H1 (cell line): Measurements from ENCODE around the gene CCDC124. TPM values are rescaled to one million over a fixed set of nuclear protein-coding genes. Genes with fewer than 3 reads are reported as not detected.

ENCODE experiments used
- CTCF ChIA-PET: fragments of 300-600 bp; sonication (Branson Sonifier 250); formaldehyde crosslinking; loops from one replicate; lab custom pipeline; 2021; ENCODE audit not compliant: partially characterized antibody; lab: Charles Lee
- POLR2A ChIA-PET: fragments of 300-600 bp; sonication (Branson Sonifier 250); formaldehyde crosslinking; loops from one replicate; lab custom pipeline; 2021; ENCODE audit warnings: inconsistent platforms; ENCODE audit not compliant: partially characterized antibody; lab: Charles Lee
- DNase-seq, 2 experiments: peaks; one replicate each; pipeline versions ENCODE4 v3.0.0 to v3.0.0-alpha.2; 2010 to 2022; ENCODE audit warnings: low spot score in 2 of 2, low read depth in 1 of 2, mixed read lengths in 1 of 2
- FAIRE-seq: peaks from 2 replicates; lab custom pipeline; 2011; peaks lifted over from hg19 to GRCh38; lab: Jason Lieb, UNC
- H2AFZ ChIP-seq: 2 replicates; pipeline ENCODE4 v1.8.1; 2012; ENCODE audit warnings: low read length, inconsistent platforms
- H2AK5ac ChIP-seq: 2 replicates; pipeline ENCODE4 v1.6.1; 2013; ENCODE audit warnings: low read depth, low read length
- H2BK120ac ChIP-seq: replicated peaks from 2 replicates; pipeline ENCODE3; 2013; ENCODE audit warnings: low read depth, low read length, inconsistent platforms
- H2BK12ac ChIP-seq: 2 replicates; pipeline ENCODE4 v1.6.1; 2013; ENCODE audit warnings: low read depth, low read length
- H2BK15ac ChIP-seq: 2 replicates; pipeline ENCODE4 v1.6.1; 2013; ENCODE audit warnings: low read length
- H2BK20ac ChIP-seq: 2 replicates; pipeline ENCODE4 v1.6.1; 2013; ENCODE audit warnings: low read length
- H2BK5ac ChIP-seq: 2 replicates; pipeline ENCODE4 v1.6.1; 2013; ENCODE audit warnings: low read depth, low read length
- H3K14ac ChIP-seq: 2 replicates; pipeline ENCODE4 v1.6.1; 2013; ENCODE audit warnings: inconsistent platforms; ENCODE audit not compliant: insufficient read length
- H3K18ac ChIP-seq: 2 replicates; pipeline ENCODE4 v1.6.1; 2013; ENCODE audit warnings: low read length; ENCODE audit errors: extremely low read depth
- H3K23ac ChIP-seq: 2 replicates; pipeline ENCODE4 v1.6.1; 2013; ENCODE audit warnings: inconsistent platforms; ENCODE audit not compliant: insufficient read length
- H3K23me2 ChIP-seq: 2 replicates; pipeline ENCODE4 v1.6.1; 2013; ENCODE audit warnings: low read depth, low read length
- H3K27ac ChIP-seq: 2 replicates; pipeline ENCODE4 v1.6.1; 2011; ENCODE audit warnings: low read depth, low read length, inconsistent platforms
- H3K27me3 ChIP-seq, 4 experiments: replicated peaks in 1 of 4; 1 replicate in 1 of 4; 2 replicates in 3 of 4; pipeline versions ENCODE4 v1.6.1 to v1.8.1; 2011 to 2013; ENCODE audit warnings: low read length in 3 of 4, mild to moderate bottlenecking in 3 of 4, inconsistent platforms in 2 of 4, mixed read lengths in 2 of 4, moderate library complexity in 1 of 4; ENCODE audit not compliant: control insufficient read depth in 3 of 4, insufficient read depth in 3 of 4; ENCODE audit errors: extremely low read depth in 1 of 4
- H3K36me3 ChIP-seq, 4 experiments: 2 replicates each; pipeline versions ENCODE4 v1.6.1 to v1.8.1; 2011 to 2013; ENCODE audit warnings: mild to moderate bottlenecking in 4 of 4, low read length in 3 of 4, moderate library complexity in 2 of 4, control low read depth in 1 of 4, inconsistent platforms in 1 of 4; ENCODE audit not compliant: insufficient read depth in 4 of 4, control insufficient read depth in 2 of 4
- H3K4ac ChIP-seq: replicated peaks from 2 replicates; pipeline ENCODE3; 2013; ENCODE audit warnings: low read length, low read depth, mixed read lengths, inconsistent platforms; ENCODE audit not compliant: insufficient read length
- H3K4me1 ChIP-seq, 4 experiments: replicated peaks in 1 of 4; 1 replicate in 1 of 4; 2 replicates in 3 of 4; pipeline versions ENCODE4 v1.6.1 to v1.8.1; 2011 to 2013; ENCODE audit warnings: low read length in 3 of 4, inconsistent platforms in 2 of 4, mixed read lengths in 1 of 4; ENCODE audit not compliant: insufficient read depth in 4 of 4, control insufficient read depth in 3 of 4
- H3K4me2 ChIP-seq, 2 experiments: 2 replicates each; pipeline versions ENCODE4 v1.6.1 to v1.8.1; 2011 to 2013; ENCODE audit warnings: low read depth in 2 of 2, low read length in 2 of 2, control low read depth in 1 of 2, inconsistent platforms in 1 of 2, mild to moderate bottlenecking in 1 of 2; ENCODE audit not compliant: insufficient read depth in 1 of 2
- H3K4me3 ChIP-seq, 4 experiments: fragments of 200-600, 300-600 bp in 1 of 4; sonication (generic), shearing (Covaris generic), sonication (Bioruptor Twin) in 1 of 4; 2 replicates each; pipeline versions ENCODE4 v1.5.1 to v1.8.1; 2011 to 2016; ENCODE audit warnings: low read length in 4 of 4, low read depth in 3 of 4, control low read depth in 2 of 4, inconsistent platforms in 2 of 4, mild to moderate bottlenecking in 2 of 4, mixed read lengths in 1 of 4, moderate library complexity in 1 of 4; ENCODE audit not compliant: insufficient read depth in 2 of 4; ENCODE audit errors: extremely low read depth in 1 of 4
- H3K56ac ChIP-seq: replicated peaks from 2 replicates; pipeline ENCODE3; 2013; ENCODE audit warnings: low read depth, mild to moderate bottlenecking, mixed read lengths, low read length, inconsistent platforms; ENCODE audit not compliant: insufficient read length
- H3K79me1 ChIP-seq: 2 replicates; pipeline ENCODE4 v1.6.1; 2013; ENCODE audit warnings: low read depth, low read length, control low read depth
- H3K79me2 ChIP-seq, 2 experiments: 2 replicates each; pipeline versions ENCODE4 v1.6.1 to v1.8.1; 2012 to 2013; ENCODE audit warnings: low read length in 2 of 2, mild to moderate bottlenecking in 2 of 2, inconsistent platforms in 1 of 2; ENCODE audit not compliant: insufficient read depth in 2 of 2, control insufficient read depth in 1 of 2
- H3K9ac ChIP-seq, 4 experiments: replicated peaks in 1 of 4; 1 replicate in 1 of 4; 2 replicates in 3 of 4; pipeline versions ENCODE4 v1.6.1 to v1.8.1; 2011 to 2013; ENCODE audit warnings: low read depth in 3 of 4, low read length in 3 of 4, control low read depth in 2 of 4, mild to moderate bottlenecking in 2 of 4, moderate library complexity in 2 of 4, inconsistent platforms in 1 of 4; ENCODE audit errors: extremely low read depth in 1 of 4
- H3K9me3 ChIP-seq, 2 experiments: 2 replicates each; pipeline versions ENCODE4 v1.6.1 to v1.8.1; 2012 to 2013; ENCODE audit warnings: mild to moderate bottlenecking in 2 of 2, moderate library complexity in 2 of 2, control low read depth in 1 of 2, inconsistent platforms in 1 of 2, low read depth in 1 of 2, low read length in 1 of 2, mixed read lengths in 1 of 2; ENCODE audit not compliant: insufficient read depth in 2 of 2
- H4K20me1 ChIP-seq, 2 experiments: replicated peaks in 1 of 2; 2 replicates each; pipeline versions ENCODE3 to v1.8.1; 2011 to 2013; ENCODE audit warnings: inconsistent platforms in 2 of 2, low read length in 2 of 2, mild to moderate bottlenecking in 1 of 2; ENCODE audit not compliant: insufficient read depth in 2 of 2, control insufficient read depth in 1 of 2
- H4K5ac ChIP-seq: 2 replicates; pipeline ENCODE4 v1.6.1; 2013; ENCODE audit warnings: low read length, low read depth, mixed read lengths, inconsistent platforms; ENCODE audit not compliant: insufficient read length
- H4K8ac ChIP-seq: 2 replicates; pipeline ENCODE4 v1.8.0; 2013; ENCODE audit warnings: mild to moderate bottlenecking, moderate library complexity, low read length, inconsistent platforms; ENCODE audit not compliant: insufficient read depth; ENCODE audit errors: extremely low read depth
- H4K91ac ChIP-seq: replicated peaks from 2 replicates; pipeline ENCODE3; 2013; ENCODE audit warnings: low read length, mixed read lengths, inconsistent platforms; ENCODE audit not compliant: insufficient read length
- BACH1 ChIP-seq: IDR thresholded peaks from 2 replicates; pipeline ENCODE4 v1.6.1; 2012; ENCODE audit warnings: low read length, improper control_type of control experiment
- BRCA1 ChIP-seq: IDR thresholded peaks from 2 replicates; pipeline ENCODE4 v1.6.1; 2012; ENCODE audit warnings: low read depth, low read length, improper control_type of control experiment
- CBX5 ChIP-seq: fragments of 300-800, 300-1000 bp; sonication (generic); IDR thresholded peaks from 2 replicates; pipeline ENCODE4 v1.7.1; 2016; ENCODE audit warnings: antibody characterized with exemption, low read length, low read depth
- CHD1 ChIP-seq: IDR thresholded peaks from 2 replicates; pipeline ENCODE4 v1.6.1; 2012; ENCODE audit warnings: low read depth, low read length, improper control_type of control experiment
- CTBP2 ChIP-seq: IDR thresholded peaks from 2 replicates; pipeline ENCODE4 v1.7.0; 2011; ENCODE audit warnings: borderline replicate concordance, mild to moderate bottlenecking, moderate library complexity, mixed read lengths, low read length; ENCODE audit not compliant: insufficient read depth, insufficient read length
- FOSL1 ChIP-seq: IDR thresholded peaks from 2 replicates; pipeline ENCODE4 v1.6.1; 2011; ENCODE audit warnings: mild to moderate bottlenecking, low read depth, low read length, moderate library complexity; ENCODE audit not compliant: insufficient read depth
- GTF2F1 ChIP-seq: IDR thresholded peaks from 2 replicates; pipeline ENCODE4 v1.6.1; 2012; ENCODE audit warnings: low read depth, low read length, improper control_type of control experiment, borderline replicate concordance
- HDAC2 ChIP-seq, 2 experiments: fragments of 300-600 bp in 1 of 2; sonication (generic) in 1 of 2; IDR thresholded peaks; 2 replicates each; pipeline ENCODE4 v1.6.1; 2011 to 2012; ENCODE audit warnings: low read depth in 2 of 2, low read length in 2 of 2, mild to moderate bottlenecking in 2 of 2, moderate library complexity in 2 of 2, borderline replicate concordance in 1 of 2, inconsistent platforms in 1 of 2
- MAFK ChIP-seq: IDR thresholded peaks from 2 replicates; pipeline ENCODE4 v1.6.1; 2012; ENCODE audit warnings: low read depth, mild to moderate bottlenecking, improper control_type of control experiment, low read length
- PHF8 ChIP-seq: fragments of 200-600 bp; sonication (generic); conservative IDR thresholded peaks from 2 replicates; pipeline ENCODE4 v1.7.1; 2012; ENCODE audit warnings: low read depth, mild to moderate bottlenecking, inconsistent platforms, low read length, moderate library complexity
- RBBP5 ChIP-seq: IDR thresholded peaks from 2 replicates; pipeline ENCODE4 v1.7.1; 2012; ENCODE audit warnings: low read depth, mild to moderate bottlenecking, inconsistent platforms, low read length, moderate library complexity, borderline replicate concordance
- SP1 ChIP-seq: IDR thresholded peaks from 2 replicates; pipeline ENCODE4 v1.6.1; 2011; ENCODE audit warnings: low read depth, low read length
- SRF ChIP-seq: IDR thresholded peaks from 2 replicates; pipeline ENCODE4 v1.6.1; 2011; ENCODE audit warnings: mild to moderate bottlenecking, low read depth, low read length, moderate library complexity
- TAF1 ChIP-seq: IDR thresholded peaks from 2 replicates; pipeline ENCODE4 v1.6.1; 2011; ENCODE audit warnings: mild to moderate bottlenecking, low read depth, low read length
- WGBS, 2 experiments: shearing (Covaris generic) in 1 of 2; methylation state at CpG; one replicate each; pipeline versions ENCODE4 v1.1.6 to v1.1.7; 2013 to 2015; ENCODE audit warnings: low lambda C conversion rate in 2 of 2, mixed read lengths in 2 of 2, inconsistent platforms in 1 of 2, low coverage in 1 of 2, missing lambda C conversion rate in 1 of 2; ENCODE audit not compliant: insufficient replicate concordance in 2 of 2, insufficient coverage in 1 of 2, insufficient read length in 1 of 2; ENCODE audit errors: extremely low coverage in 1 of 2, missing lambda C conversion rate in 1 of 2; 5-methylcytosine and 5-hydroxymethylcytosine counted together
- polyA plus RNA-seq, 7 experiments: library from polyadenylated mRNA; depleted of rRNA in 3 of 7; stranded (reverse) in 5 of 7; unstranded in 2 of 7; fragments of >200 nt in 5 of 7; fragments of 200-250 nt in 2 of 7; gene quantifications; 1 replicate in 5 of 7; 2 replicates in 1 of 7; 4 replicates in 1 of 7; pipeline versions ENCODE4 v1.2.1 to v1.2.3, GENCODE V29; 2011 to 2013; ENCODE audit warnings: missing spikeins in 2 of 7, mixed read lengths in 2 of 7
- total RNA-seq: library from RNA; stranded (reverse); fragmentation: NEBNext Ultra II Directional; extraction: Animal tissue kit (Norgen Biotek cat#: 25700); gene quantifications from 2 replicates; pipeline ENCODE4 v1.2.1, GENCODE V29; 2021

Gene CCDC124
- total and polyA plus RNA-seq, 2 of the 8 experiments (the other 6 are each of a cell fraction or from before 2014, with no cell fraction given): 95.2 to 103 TPM

- Histone ChIP-seq H3K56ac (no peak overlapping the region), H3K23ac (no peak overlapping the region), H2BK5ac (no peak overlapping the region), H3K14ac (no peak overlapping the region), H3K9ac (no peak overlapping the region), H4K5ac (no peak overlapping the region), H3K79me1 (no peaks in the 10 kb centered on the region), H2AK5ac (no peak overlapping the region), H4K8ac (no peak overlapping the region; the same call in 1 of the 2 replicates), H3K4me2 (peak overlapping the region in 1 of 2 experiments; percentile 89; a peak in 3 of 4 replicates), H3K36me3 (no peaks in the 10 kb centered on the region), H2AFZ (no peak overlapping the region), H3K27me3 (peaks cover 0 to 9% (median 3%) of the 10 kb centered on the region in 4 experiments; a peak in 3 of 7 replicates), H3K9me3 (no peaks in the 10 kb centered on the region), H2BK120ac (no peak overlapping the region), H3K4ac (no peak overlapping the region), H2BK20ac (0 out of 2 replicates have a peak overlapping the region, but pooled peaks have one; percentile 32), H3K79me2 (no peaks in the 10 kb centered on the region), H3K4me3 (no peak overlapping the region; a peak in 1 of 8 replicates), H4K20me1 (peaks cover 0 to 2% of the 10 kb centered on the region in 2 experiments), H2BK12ac (peak overlapping the region; percentile 60; the same call in 1 of the 2 replicates), H2BK15ac (0 out of 2 replicates have a peak overlapping the region, but pooled peaks have one; percentile 29), H3K27ac (no peak overlapping the region), H3K23me2 (peaks cover 3% of the 10 kb centered on the region), H4K91ac (no peak overlapping the region), H3K18ac (no peak overlapping the region), H3K4me1 (peaks cover 4 to 18% (median 11%) of the 10 kb centered on the region in 4 experiments)
- FAIRE-seq (no peak), DNase-seq (no peak)
- ChIA-PET CTCF (interaction anchor here (1.3 to 4.0 kb wide), 7 partner anchors 8 to 33 kb away, joined by 3 to 19 read pairs (median 8); partner anchors contain the start of gene CCDC124), POLR2A (interaction anchor here (0.5 to 6.8 kb wide), 11 partner anchors 8 to 1417 kb away, joined by 3 to 23 read pairs (median 3); partner anchors contain the start of genes CCDC124 and RPL18A)
- WGBS, 2 experiments: 83% methylated on average over 1 of the region's 2 CpGs; no CpG with 5 or more reads in 1 of the 2 experiments
- TF ChIP-seq FOSL1: no peak
- TF ChIP-seq PHF8: no peak
- no peak for TF ChIP-seq CBX5
- no peak for TF ChIP-seq GTF2F1
- no peak for TF ChIP-seq CTBP2
- no peak for TF ChIP-seq BACH1
- TF ChIP-seq SRF: no peak
- TF ChIP-seq CHD1: no peak
- TF ChIP-seq BRCA1: no peak
- TF ChIP-seq TAF1: no peak
- no peak for TF ChIP-seq RBBP5
- TF ChIP-seq MAFK: no peak
- no peak for TF ChIP-seq HDAC2 (IDR thresholded peaks at IDR 0.05; ENCODE audit: borderline replicate concordance in 1 of 2, low read depth in 2 of 2, low read length in 2 of 2)
- TF ChIP-seq SP1: no peak
Measured at GRCh38 chr19:17966129-17966483, 33.3 kb downstream of the CCDC124 start.
